Stomach (tissue), 9 donors: ENCODE results near the gene WDR27. TPM values are rescaled to one million over a fixed set of nuclear protein-coding genes. Genes with fewer than 3 reads are reported as not detected.

Source experiments
- DNase-seq, 2 donors: peaks; one replicate each; pipeline versions ENCODE4 v3.0.0 to v3.0.0-alpha.2; 2013 to 2019
- H3K27ac ChIP-seq, 5 donors: fragments of 200-600 bp in 4 of 5; sonication (generic) in 4 of 5; one replicate each; pipeline ENCODE4 v1.5.1; 2013 to 2019; ENCODE audit warnings: mild to moderate bottlenecking in 1 of 5, moderate library complexity in 1 of 5
- H3K27me3 ChIP-seq, 3 donors: fragments of 200-600 bp; sonication (generic); one replicate each; pipeline ENCODE4 v1.5.1; 2017 to 2019; ENCODE audit warnings: mixed run types in 1 of 3
- H3K36me3 ChIP-seq, 4 donors: fragments of 200-600 bp; sonication (generic); 1 replicate in 3 of 4; 2 replicates in 1 of 4; pipeline ENCODE4 v1.5.1; 2016 to 2019
- H3K4me1 ChIP-seq, 4 donors: fragments of 200-600 bp; sonication (generic); one replicate each; pipeline ENCODE4 v1.5.1; 2016 to 2019
- H3K4me3 ChIP-seq, 4 donors: fragments of 200-600 bp; sonication (generic) in 3 of 4; one replicate each; pipeline ENCODE4 v1.5.1; 2016 to 2019; ENCODE audit warnings: mild to moderate bottlenecking in 1 of 4
- H3K9me3 ChIP-seq, 4 donors: fragments of 200-600 bp; sonication (generic); one replicate each; pipeline ENCODE4 v1.5.1; 2016 to 2019
- CTCF ChIP-seq, 7 experiments: fragments of 450-650 bp in 4 of 7; fragments of 200-600 bp in 3 of 7; sonication (generic) in 3 of 7; IDR thresholded peaks; one replicate each; pipeline ENCODE4 v1.5.1; 2016 to 2019; ENCODE audit warnings: antibody characterized with exemption in 7 of 7, control low read depth in 2 of 7, mild to moderate bottlenecking in 1 of 7
- EP300 ChIP-seq: sonication (generic); formaldehyde crosslinking; IDR thresholded peaks from one replicate; pipeline ENCODE4 v1.6.1; 2017; ENCODE audit warnings: antibody characterized with exemption
- POLR2A ChIP-seq, 4 donors: fragments of 450-650 bp; IDR thresholded peaks; one replicate each; pipeline ENCODE4 v1.6.1; 2016; ENCODE audit warnings: antibody characterized with exemption in 4 of 4, control low read depth in 2 of 4, mild to moderate bottlenecking in 1 of 4, moderate library complexity in 1 of 4
- POLR2AphosphoS5 ChIP-seq, 3 donors: sonication (generic); formaldehyde crosslinking; IDR thresholded peaks; one replicate each; pipeline ENCODE4 v1.6.1; 2016; ENCODE audit warnings: antibody characterized with exemption in 3 of 3
- WGBS, 5 donors: extraction: QIAGEN DNeasy Blood & Tissue Kit in 3 of 5; methylation state at CpG; one replicate each; pipeline versions ENCODE4 v1.1.5 to v1.1.7; 2013 to 2018; 5-methylcytosine and 5-hydroxymethylcytosine counted together
- intact Hi-C: fragments of 100-400 bp; cut with DNase I; formaldehyde crosslinking; loops from one replicate; pipeline ENCODE4 v1.15.1; 2023; ENCODE audit warnings: low total_unique reads
- polyA plus RNA-seq, 3 donors: library from polyadenylated mRNA; stranded (reverse); fragments of 200-250 nt; gene quantifications; one replicate each; pipeline ENCODE4 v1.2.3, GENCODE V29; 2013
- total RNA-seq, 5 donors: library from RNA; depleted of rRNA; stranded (reverse); fragments of >200 nt; gene quantifications; one replicate each; pipeline versions ENCODE4 v1.1.0 to v1.2.3, GENCODE V29; 2014 to 2016
- donor health status: healthy with polysubstance abuse.
- donor health status: Bipolar disorder and iron deficiency.
- donor health status: healthy.

WDR27 gene
- total and polyA plus RNA-seq, 8 donors = 4.9 to 271 (median 39.9) TPM

- 84 to 94% (median 91%) methylated on average over 2 of the region's 2 CpGs for WGBS, 5 donors
- peaks cover 14 to 68% (median 60%) of the 10 kb centered on the region in 4 donors for H3K36me3 ChIP-seq
- no peak for TF ChIP-seq EP300
- TF ChIP-seq CTCF (IDR thresholded peaks at IDR 0.05) = no peak
- no peak for TF ChIP-seq POLR2A (IDR thresholded peaks at IDR 0.05)
- TF ChIP-seq POLR2AphosphoS5 (IDR thresholded peaks at IDR 0.05) = no peak
- H3K9me3 ChIP-seq = no peaks in the 10 kb centered on the region
- H3K4me1 ChIP-seq = peaks cover 17 to 32% (median 28%) of the 10 kb centered on the region in 4 donors
- H3K27ac ChIP-seq = no peak overlapping the region
- intact Hi-C loops = no loop called here
- no peak for DNase-seq
- H3K4me3 ChIP-seq = no peak overlapping the region
- no peaks in the 10 kb centered on the region for H3K27me3 ChIP-seq
Measured at GRCh38 chr6:169707772-169708171, 5.9 kb upstream of the WDR27 start.

- WGBS, 5 donors = 2 to 6% (median 2%) methylated on average over 12 to 22 of the region's 22 CpGs
- H3K9me3 ChIP-seq = no peaks in the 10 kb centered on the region
- no peak for TF ChIP-seq POLR2AphosphoS5 (IDR thresholded peaks at IDR 0.05)
- TF ChIP-seq CTCF (IDR thresholded peaks at IDR 0.05) = no peak
- no peak for TF ChIP-seq EP300
- no peak for TF ChIP-seq POLR2A (IDR thresholded peaks at IDR 0.05)
- H3K27ac ChIP-seq = peak overlapping the region; percentile 91 to 99 (median 97)
- DNase-seq = no peak
- H3K4me1 ChIP-seq = peaks cover 19 to 57% (median 47%) of the 10 kb centered on the region in 4 donors
- peak overlapping the region; percentile 89 to 97 (median 94) for H3K4me3 ChIP-seq
- peaks cover 0 to 29% (median 14%) of the 10 kb centered on the region in 4 donors for H3K36me3 ChIP-seq
- no peaks in the 10 kb centered on the region for H3K27me3 ChIP-seq
- intact Hi-C loops = no loop called here
Measured at GRCh38 chr6:169702840-169703246, 1.0 kb upstream of the WDR27 start.

- Histone ChIP-seq H3K27me3 (no peaks in the 10 kb centered on the region), H3K4me1 (peaks cover 19 to 57% (median 47%) of the 10 kb centered on the region in 4 donors), H3K9me3 (no peaks in the 10 kb centered on the region), H3K36me3 (peaks cover 0 to 28% (median 9%) of the 10 kb centered on the region in 4 donors), H3K27ac (peak overlapping the region; percentile 91 to 99 (median 97)), H3K4me3 (peak overlapping the region; percentile 89 to 97 (median 94))
- TF ChIP-seq CTCF (IDR thresholded peaks at IDR 0.05) (no peak), EP300 (no peak), POLR2AphosphoS5 (IDR thresholded peaks at IDR 0.05) (no peak), POLR2A (IDR thresholded peaks at IDR 0.05) (no peak)
- no peak for DNase-seq
- intact Hi-C loops = no loop called here
- 0% methylated on average over 30 to 54 of the region's 54 CpGs for WGBS, 5 donors
Measured at GRCh38 chr6:169701311-169701953, 397 bp downstream of the WDR27 start.

GRCh38 chr6:169700296-169700695 is 1.5 kb downstream of the WDR27 start:
- TF ChIP-seq EP300 (no peak), POLR2AphosphoS5 (IDR thresholded peaks at IDR 0.05) (no peak), POLR2A (IDR thresholded peaks at IDR 0.05) (no peak), CTCF (IDR thresholded peaks at IDR 0.05) (no peak)
- Histone ChIP-seq H3K9me3 (no peaks in the 10 kb centered on the region), H3K4me1 (peaks cover 19 to 50% (median 44%) of the 10 kb centered on the region in 4 donors), H3K4me3 (peak overlapping the region in 1 of 4 donors; percentile 97), H3K36me3 (peaks cover 0 to 18% (median 6%) of the 10 kb centered on the region in 4 donors), H3K27me3 (no peaks in the 10 kb centered on the region), H3K27ac (no peak overlapping the region)
- intact Hi-C loops = no loop called here
- DNase-seq = peak in 1 of 2 donors; percentile 24
- 57 to 69% (median 64%) methylated on average over 5 of the region's 5 CpGs for WGBS, 5 donors
